Left ventricle myocardium inferior (tissue), 1 donor: ENCODE results near the gene CT45A9. TPM values are rescaled to one million over a fixed set of nuclear protein-coding genes. Genes with fewer than 3 reads are reported as not detected.
"Not testable (repeated sequence)": the region's sequence is repeated elsewhere in the genome, so short reads cannot be mapped to it uniquely, and the experiment has no call there.

Source experiments
- DNase-seq: peaks from one replicate; pipeline ENCODE4 v3.0.0-alpha.2; 2020
- H3K27ac ChIP-seq: fragments of 200-600 bp; replicated peaks from 2 replicates; pipeline ENCODE4 v1.8.0; 2021
- H3K27me3 ChIP-seq: fragments of 200-600 bp; 2 replicates; pipeline ENCODE4 v1.8.0; 2021; ENCODE audit warnings: low read depth
- H3K36me3 ChIP-seq: fragments of 200-600 bp; 2 replicates; pipeline ENCODE4 v1.8.0; 2021
- H3K4me1 ChIP-seq: fragments of 200-600 bp; 2 replicates; pipeline ENCODE4 v1.8.0; 2021
- H3K4me3 ChIP-seq: fragments of 200-600 bp; 2 replicates; pipeline ENCODE4 v1.8.0; 2021; ENCODE audit warnings: mild to moderate bottlenecking, moderate library complexity
- H3K9me3 ChIP-seq: fragments of 200-600 bp; replicated peaks from 2 replicates; pipeline ENCODE4 v1.8.0; 2021
- intact Hi-C: fragments of 100-400 bp; cut with micrococcal nuclease; formaldehyde crosslinking; loops from one replicate; pipeline ENCODE4 v1.11.0; 2022
- long read RNA-seq: library from polyadenylated mRNA; unstranded; transcript quantifications from one replicate; pipeline ENCODE4 v2.0.0, GENCODE V29; 2021
- total RNA-seq: library from RNA; stranded (reverse); fragmentation: NEBNext Ultra II Directional; extraction: Animal tissue kit (Norgen Biotek cat#: 25700); gene quantifications from one replicate; pipeline ENCODE4 v1.2.1, GENCODE V29; 2021
- TF ChIP-seq, protein P1 (sequence below): fragments of 200-600 bp; IDR thresholded peaks from 2 replicates; pipeline ENCODE4 v1.8.0; 2021; ENCODE audit warnings: antibody characterized with exemption, mild to moderate bottlenecking, borderline replicate concordance
- donor health status: DM: no; HTN: yes; CAD: no; lungs with severe emphysema.

CT45A9 gene
- not detected for total RNA-seq
- long read RNA-seq: 0 reads

- DNase-seq, H3K4me1 ChIP-seq, H3K36me3 ChIP-seq, H3K4me3 ChIP-seq, H3K9me3 ChIP-seq, intact Hi-C loops, H3K27me3 ChIP-seq, H3K27ac ChIP-seq: not testable (repeated sequence)
These were observed at the start of gene CT45A9 for GRCh38 chrX:135871712-135872111. CT45A9 (minus strand) TSS chrX:135871812; CDS start chrX:135868061, 3,751 bp downstream.

DNA sequence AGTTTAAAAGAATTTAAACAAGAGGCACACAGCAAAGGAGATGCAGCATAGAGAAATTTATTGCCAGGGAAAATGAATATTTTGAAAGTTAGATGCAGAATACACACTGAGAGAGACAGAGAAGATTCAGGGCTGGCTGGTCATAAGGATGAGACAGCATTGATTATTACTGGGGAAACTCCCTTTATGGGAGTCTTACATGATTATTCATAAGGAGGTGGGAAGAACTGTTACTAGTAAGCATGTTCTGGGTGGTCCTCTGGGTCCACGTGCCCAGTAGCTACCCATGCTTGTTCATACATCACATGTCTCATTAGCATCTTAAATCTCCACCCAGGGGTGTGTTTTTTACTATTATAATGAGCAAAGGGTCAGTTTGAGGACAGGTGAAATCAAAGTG, 48.9 kb upstream of the CT45A9 start:
- H3K27ac ChIP-seq, DNase-seq, H3K4me3 ChIP-seq, intact Hi-C loops, H3K27me3 ChIP-seq, H3K4me1 ChIP-seq, H3K9me3 ChIP-seq, H3K36me3 ChIP-seq: not testable (repeated sequence)

- H3K27me3 ChIP-seq: no peaks in the 10 kb centered on the region
- no peak overlapping the region for H3K4me3 ChIP-seq
These were observed 42.8 kb upstream of the CT45A9 start for GRCh38 chrX:135914404-135914803.

GRCh38 chrX:135910251-135910650, 38.6 kb upstream of the CT45A9 start:
- intact Hi-C loops: no loop called here
- DNase-seq: no peak
- TF ChIP-seq, protein P1, sequence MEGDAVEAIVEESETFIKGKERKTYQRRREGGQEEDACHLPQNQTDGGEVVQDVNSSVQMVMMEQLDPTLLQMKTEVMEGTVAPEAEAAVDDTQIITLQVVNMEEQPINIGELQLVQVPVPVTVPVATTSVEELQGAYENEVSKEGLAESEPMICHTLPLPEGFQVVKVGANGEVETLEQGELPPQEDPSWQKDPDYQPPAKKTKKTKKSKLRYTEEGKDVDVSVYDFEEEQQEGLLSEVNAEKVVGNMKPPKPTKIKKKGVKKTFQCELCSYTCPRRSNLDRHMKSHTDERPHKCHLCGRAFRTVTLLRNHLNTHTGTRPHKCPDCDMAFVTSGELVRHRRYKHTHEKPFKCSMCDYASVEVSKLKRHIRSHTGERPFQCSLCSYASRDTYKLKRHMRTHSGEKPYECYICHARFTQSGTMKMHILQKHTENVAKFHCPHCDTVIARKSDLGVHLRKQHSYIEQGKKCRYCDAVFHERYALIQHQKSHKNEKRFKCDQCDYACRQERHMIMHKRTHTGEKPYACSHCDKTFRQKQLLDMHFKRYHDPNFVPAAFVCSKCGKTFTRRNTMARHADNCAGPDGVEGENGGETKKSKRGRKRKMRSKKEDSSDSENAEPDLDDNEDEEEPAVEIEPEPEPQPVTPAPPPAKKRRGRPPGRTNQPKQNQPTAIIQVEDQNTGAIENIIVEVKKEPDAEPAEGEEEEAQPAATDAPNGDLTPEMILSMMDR: no peak
- H3K27ac ChIP-seq: no peak overlapping the region
- no peaks in the 10 kb centered on the region for H3K9me3 ChIP-seq
- H3K27me3 ChIP-seq: no peaks in the 10 kb centered on the region
- H3K36me3 ChIP-seq: no peaks in the 10 kb centered on the region
- no peak overlapping the region for H3K4me3 ChIP-seq
- no peaks in the 10 kb centered on the region for H3K4me1 ChIP-seq

More at GRCh38 chrX:135914404-135914803, 42.8 kb upstream of the CT45A9 start:
- no peak for DNase-seq
- H3K4me1 ChIP-seq: no peaks in the 10 kb centered on the region
- no peak overlapping the region for H3K27ac ChIP-seq
- no peaks in the 10 kb centered on the region for H3K9me3 ChIP-seq
- H3K36me3 ChIP-seq: no peaks in the 10 kb centered on the region
- intact Hi-C loops: no loop called here
- TF ChIP-seq, protein P1: no peak

- no peaks in the 10 kb centered on the region for H3K36me3 ChIP-seq
- intact Hi-C loops: no loop called here
- H3K27me3 ChIP-seq: no peaks in the 10 kb centered on the region
- H3K9me3 ChIP-seq: no peaks in the 10 kb centered on the region
- no peak within 1 kb of the TSS for H3K4me3 ChIP-seq
- H3K27ac ChIP-seq: no peak within 1 kb of the TSS
- DNase-seq: no peak
- H3K4me1 ChIP-seq: no peaks in the 10 kb centered on the region
- TF ChIP-seq, protein P1: no peak
These were observed 21.7 kb upstream of the CT45A9 start, which contains the start of the genes CT45A10 and SAGE1 for GRCh38 chrX:135893294-135893817. CT45A10 (minus strand) TSS chrX:135893444; CDS start chrX:135885344, 8,100 bp downstream. SAGE1 (plus strand) TSS chrX:135893716; CDS start chrX:135896243, 2,527 bp downstream.

DNA sequence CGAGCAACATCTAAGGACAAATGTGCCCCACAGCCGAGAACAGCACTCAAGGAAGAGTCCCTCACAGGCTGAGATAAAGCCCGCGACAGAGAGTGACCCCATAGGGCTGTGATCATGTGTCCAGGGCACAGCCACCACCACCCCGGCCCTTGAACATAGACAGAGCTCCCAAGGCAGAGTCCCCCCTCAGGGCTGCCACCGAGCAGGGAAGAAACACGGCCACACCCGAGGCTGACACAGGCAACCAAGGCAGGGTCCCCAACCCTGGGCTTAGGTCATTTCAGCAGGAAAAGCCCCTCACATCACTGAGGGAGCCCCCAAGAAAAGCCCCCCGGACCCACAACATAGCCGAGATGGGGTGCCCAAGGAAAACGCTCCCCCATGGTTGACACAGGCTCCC, 21.2 kb upstream of the CT45A9 start:
- DNase-seq: no peak
- intact Hi-C loops: no loop called here
- H3K27ac ChIP-seq: no peak overlapping the region
- no peaks in the 10 kb centered on the region for H3K9me3 ChIP-seq
- H3K27me3 ChIP-seq: no peaks in the 10 kb centered on the region
- H3K4me3 ChIP-seq: no peak overlapping the region
- H3K4me1 ChIP-seq: no peaks in the 10 kb centered on the region
- TF ChIP-seq, protein P1: no peak
- H3K36me3 ChIP-seq: no peaks in the 10 kb centered on the region
